Uterus (tissue), 2 donors: ENCODE data around the gene GLB1L.

Experiments used
- CTCF ChIP-seq, 4 experiments: fragments of 200-600 bp in 2 of 4; fragments of 450-650 bp in 2 of 4; sonication (generic) in 2 of 4; IDR thresholded peaks; one replicate each; pipeline ENCODE4 v1.5.1; 2016 to 2019; ENCODE audit warnings: antibody characterized with exemption in 4 of 4, mild to moderate bottlenecking in 2 of 4, moderate library complexity in 1 of 4
- POLR2A ChIP-seq, 2 donors: fragments of 450-650 bp; IDR thresholded peaks; one replicate each; pipeline ENCODE4 v1.6.1; 2016; ENCODE audit warnings: antibody characterized with exemption in 2 of 2, mild to moderate bottlenecking in 1 of 2, moderate library complexity in 1 of 2

GRCh38 chr2:219207884-219208740, 37.1 kb downstream of the GLB1L start:
- TF ChIP-seq CTCF (IDR thresholded peaks at IDR 0.05) (no peak), POLR2A (IDR thresholded peaks at IDR 0.05) (no peak)
